SW 1271 (cell line): ENCODE data around the gene TRIM38.
"Not testable (repeated sequence)": the region's sequence is repeated elsewhere in the genome, so short reads cannot be mapped to it uniquely, and the experiment has no call there.

Source experiments
- DNase-seq, 2 experiments: peaks; one replicate each; lab custom pipeline; 2025; lab: John Stamatoyannopoulos, UW

TRIM38 gene, protein sequence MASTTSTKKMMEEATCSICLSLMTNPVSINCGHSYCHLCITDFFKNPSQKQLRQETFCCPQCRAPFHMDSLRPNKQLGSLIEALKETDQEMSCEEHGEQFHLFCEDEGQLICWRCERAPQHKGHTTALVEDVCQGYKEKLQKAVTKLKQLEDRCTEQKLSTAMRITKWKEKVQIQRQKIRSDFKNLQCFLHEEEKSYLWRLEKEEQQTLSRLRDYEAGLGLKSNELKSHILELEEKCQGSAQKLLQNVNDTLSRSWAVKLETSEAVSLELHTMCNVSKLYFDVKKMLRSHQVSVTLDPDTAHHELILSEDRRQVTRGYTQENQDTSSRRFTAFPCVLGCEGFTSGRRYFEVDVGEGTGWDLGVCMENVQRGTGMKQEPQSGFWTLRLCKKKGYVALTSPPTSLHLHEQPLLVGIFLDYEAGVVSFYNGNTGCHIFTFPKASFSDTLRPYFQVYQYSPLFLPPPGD

DNA sequence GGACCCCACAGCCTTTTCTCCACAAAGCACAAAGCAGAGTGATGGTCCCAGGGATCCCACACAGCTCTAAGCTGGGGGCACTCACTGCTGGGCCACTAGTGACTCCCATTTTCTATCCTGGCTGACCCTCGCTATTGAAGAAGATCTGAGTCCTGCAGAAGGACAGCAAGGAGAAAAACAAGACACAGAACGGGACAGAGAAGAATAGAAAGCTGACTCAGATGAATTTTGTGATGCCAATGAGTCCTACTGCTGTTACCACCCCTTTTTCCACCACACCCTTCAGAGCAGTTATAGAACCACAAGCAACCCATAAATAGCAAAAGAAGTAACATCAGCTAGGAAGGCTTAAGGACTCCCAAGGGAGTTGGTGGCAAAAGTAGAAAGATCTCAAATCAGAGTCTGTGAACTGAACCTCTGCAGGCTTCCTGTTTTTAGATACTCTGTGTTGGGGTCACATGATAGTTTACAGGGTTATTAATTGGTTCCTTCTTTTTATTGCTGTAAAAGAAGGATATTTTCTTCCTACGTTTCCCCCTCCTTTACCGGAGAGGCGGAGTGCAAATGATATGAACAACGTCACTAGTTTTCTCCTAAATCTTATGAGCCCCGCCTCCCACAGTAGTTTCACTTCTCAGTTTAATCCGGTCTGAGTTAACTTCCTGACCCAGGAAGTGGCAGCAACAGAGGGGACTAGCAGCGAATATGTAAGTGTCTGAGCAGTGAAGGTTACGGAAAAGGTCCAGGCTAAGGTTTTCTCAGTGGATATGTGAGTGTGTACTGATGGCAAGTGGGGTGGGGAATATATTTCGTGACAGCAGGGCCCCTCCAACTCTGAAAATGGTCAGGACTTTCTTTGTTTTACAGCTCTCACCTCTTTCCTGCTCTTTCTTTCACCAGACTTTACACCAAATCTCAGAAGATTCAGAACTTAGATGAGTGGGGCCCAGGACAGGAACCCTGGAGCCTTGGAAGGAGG lies at the start of gene TRIM38:
Gene TRIM38 (plus strand): TSS at position 654 of the 979 bp plus-strand sequence. CDS start 3,721 bp downstream, outside the sequence.
- peak; percentile 77 to 93 for DNase-seq

DNA sequence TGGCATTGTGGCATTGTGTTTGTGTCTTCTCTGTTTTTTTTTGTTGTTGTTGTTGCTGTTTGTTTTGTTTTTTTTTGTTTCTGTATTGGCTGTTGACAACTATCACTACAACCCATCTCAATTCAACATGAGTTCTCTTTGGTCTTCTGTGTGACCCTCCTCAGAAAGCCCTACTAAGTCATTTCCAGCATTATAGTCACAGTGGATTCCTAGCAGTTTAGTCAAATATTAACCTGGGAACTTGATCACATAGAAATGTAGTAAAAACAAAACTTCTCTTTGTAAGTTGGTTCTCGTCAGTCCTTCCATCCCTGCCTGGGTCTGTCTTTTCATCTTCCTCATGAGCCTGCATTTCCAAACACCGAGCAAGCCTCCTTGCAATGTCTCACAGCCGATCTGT lies 48.9 kb upstream of the TRIM38 start:
- DNase-seq, result no peak

DNA sequence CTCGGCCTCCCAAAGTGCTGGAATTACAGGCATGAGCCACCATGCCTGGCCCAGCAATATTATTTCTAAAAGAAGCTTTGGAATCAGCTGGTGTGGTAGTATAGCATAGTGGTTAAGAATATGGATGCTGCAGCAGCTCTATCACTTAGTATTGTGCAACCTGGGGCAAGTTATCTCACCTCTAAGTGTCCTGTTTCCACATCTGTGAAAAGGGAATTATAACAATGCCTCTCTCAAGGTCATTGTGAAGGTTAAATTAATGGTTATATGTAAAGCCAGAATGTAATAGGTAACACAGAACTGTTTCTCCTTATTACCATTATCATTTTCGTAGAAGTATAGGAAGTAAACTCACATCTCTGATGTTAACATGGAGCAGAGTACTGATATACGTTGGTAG lies 46.3 kb upstream of the TRIM38 start:
- no peak for DNase-seq

DNA sequence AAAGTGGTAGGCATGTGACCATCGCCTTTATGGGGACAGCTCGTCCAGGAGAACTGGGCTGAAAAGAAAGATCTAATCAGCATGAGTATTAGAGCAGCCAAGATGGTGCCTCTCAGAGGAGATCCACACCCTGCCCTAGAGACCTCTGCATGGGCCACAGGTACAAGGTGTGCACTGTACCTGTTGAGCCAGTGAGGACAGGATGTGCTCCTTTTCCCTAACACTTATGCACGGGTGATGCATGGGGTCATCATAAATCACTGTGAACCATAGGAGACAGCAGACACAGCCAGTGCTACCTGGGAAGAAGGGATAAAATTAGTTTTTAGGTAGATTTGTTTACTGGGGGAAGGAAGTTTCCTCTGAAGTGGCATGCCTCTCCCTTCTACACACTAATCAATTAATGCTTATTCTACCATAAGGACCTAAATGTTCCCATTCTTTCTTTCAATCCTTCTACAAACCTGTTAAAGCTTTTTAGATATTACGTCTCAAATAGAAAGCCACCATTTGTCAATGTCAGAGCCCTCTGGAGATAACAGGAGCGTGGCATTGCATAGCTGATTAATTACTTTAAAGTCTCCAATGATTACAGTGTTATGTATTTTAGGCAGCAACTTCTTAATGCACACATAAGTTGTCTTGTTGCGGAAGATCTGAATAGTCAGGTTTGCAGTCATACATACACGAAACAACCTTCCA lies 45.7 kb upstream of the TRIM38 start:
- no peak for DNase-seq

DNA sequence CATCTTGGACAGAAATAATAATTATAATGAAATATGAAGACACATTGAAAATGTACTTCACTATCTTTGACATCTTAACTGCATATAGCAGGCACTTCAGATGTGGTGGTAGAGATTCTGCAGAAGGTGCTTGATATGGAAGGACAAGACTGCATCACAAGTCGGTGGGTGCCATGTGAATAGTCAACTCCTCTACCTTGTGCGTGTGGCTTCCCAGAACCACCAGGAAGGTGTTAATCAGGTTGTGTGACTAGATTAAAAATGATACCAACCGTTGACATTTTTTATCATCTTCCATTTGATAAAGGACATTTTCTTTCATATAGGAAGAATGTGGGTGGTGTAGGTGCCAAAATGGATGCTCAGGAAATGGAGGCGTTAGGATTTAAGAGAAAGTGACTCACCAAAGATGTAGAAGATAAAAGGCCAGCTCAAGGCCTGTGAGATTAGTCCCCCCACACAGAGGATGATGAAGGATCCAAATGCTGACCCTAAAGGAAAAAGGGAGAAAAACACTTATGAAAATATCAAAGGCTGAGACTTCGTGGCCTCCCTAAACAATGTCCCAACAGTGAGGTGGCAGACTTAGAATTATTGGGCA lies 44.4 kb upstream of the TRIM38 start:
- no peak for DNase-seq

DNA sequence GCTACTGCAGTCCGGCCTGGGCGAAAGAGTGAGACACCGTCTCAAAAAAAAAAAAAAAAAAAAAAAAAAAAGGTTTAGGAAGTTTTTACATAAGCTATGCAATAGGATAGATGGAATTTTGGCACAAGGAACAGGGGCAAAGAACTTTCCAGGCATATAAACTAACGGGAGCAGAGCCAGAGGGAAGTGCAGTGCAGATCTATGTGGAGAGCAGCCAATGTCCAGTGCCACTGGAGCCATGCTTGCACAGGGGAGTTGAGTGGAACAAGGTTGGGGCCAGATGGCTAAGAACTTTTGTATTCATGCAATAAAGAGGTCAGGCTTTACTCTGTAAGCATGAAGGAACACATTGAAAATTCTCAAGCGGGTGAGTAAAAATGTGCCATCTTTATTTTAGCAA lies 42.9 kb upstream of the TRIM38 start:
- no peak for DNase-seq

DNA sequence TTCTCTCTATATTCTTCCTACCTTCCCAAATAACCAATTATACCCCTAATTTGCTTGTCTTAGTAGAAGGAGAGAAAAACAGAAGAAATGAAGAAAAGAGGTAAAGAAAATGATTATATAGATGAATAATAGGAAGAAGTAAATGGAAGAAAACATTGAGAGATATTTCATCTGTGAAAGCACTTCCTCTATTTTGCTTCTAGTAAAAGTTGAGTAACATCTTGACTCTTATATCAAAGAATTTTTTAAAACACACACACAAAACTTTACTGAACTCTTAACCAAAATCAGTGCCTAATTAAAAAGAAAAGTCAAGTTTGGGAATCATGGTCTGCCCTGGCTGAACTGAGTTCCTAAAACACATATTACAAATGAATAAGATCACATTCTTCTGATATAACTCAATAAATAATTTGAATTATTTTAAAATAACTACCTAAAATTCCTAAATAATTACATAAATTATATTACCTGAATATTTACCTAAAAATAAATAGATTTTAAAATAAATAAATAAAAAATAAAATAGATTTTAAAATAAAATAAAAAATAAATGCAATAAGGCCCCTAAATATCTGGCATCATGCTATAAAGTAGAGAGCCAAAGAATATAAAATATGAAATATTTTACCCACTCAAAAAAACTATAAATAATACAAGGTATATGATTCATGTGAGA lies 40.9 kb upstream of the TRIM38 start:
- no peak for DNase-seq

DNA sequence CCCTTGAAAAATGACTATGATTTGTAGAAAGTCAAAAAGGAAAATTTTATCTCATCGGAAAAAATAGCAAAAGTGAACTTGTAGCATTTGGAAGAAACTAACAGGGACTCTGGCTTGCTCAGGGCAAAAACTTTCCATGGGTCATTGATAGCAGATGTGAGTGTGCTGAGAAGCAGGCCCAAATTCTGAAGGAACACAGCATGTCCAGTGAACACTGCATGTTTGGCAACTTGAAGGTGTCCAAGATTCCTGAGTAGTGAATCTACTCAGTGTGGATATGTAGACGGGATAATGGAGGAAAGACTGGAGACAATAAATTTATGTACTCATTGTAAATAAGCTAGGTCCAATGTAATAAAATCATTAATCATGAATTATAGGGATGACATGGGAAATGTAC lies 40.3 kb upstream of the TRIM38 start:
- no peak for DNase-seq

DNA sequence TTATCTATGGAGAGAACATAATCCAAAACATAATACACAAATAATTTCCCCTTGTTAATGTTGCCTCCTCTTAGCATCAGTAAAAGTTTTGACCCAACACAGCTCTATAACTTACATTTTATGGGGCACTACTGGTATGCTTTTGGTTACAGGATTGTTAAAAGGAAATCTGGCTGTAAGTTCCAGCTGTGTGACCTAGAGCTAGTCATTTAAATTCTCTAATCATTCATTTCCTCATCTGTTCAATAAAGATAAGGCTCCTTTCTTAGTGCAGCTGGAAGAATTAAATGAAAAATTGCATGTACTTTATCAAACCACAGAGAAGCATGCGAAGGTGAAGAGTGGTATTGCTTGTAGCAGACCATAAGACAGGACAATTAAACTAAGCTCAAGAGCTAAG lies 36.7 kb upstream of the TRIM38 start:
- no peak for DNase-seq

DNA sequence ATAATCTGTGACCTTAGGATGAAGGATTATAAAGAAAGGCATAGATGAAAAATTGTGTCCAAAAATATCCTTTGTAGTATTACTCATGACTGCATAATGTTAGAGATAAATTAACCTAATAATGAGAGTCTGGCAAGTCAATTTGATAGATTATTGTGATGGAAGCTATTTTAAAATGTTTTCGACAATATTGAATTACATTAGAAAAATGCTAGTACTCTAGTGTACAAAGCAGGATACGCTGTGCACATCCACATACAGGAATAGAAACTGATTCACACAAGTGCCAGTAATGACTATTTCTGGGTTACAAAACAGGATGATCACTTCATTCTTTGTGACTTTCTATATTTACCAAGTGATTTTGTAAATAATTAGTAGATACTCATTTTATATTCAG lies 35.4 kb upstream of the TRIM38 start:
- no peak for DNase-seq

DNA sequence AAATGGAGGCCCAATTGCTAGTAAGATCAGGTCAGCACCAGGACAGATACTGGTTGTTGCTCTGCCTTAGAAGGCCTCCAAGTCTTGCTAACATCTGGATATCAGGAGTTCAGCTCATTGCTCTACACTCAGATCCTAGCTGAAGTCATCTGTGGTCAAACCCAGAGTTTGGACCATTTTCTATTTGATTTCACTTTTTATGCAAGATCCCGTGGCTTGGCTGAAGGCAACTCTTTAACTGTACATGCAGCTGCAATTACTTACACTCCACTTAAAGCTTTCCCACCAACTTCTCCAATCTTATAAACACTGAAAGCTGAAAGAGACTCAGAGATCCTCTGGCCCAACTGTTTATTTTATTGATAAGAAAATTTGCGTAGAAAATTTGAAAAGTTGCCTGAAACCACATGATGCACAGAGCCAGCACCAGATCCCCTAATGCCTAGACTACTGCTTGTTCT lies 34.8 kb upstream of the TRIM38 start:
- DNase-seq, result no peak

DNA sequence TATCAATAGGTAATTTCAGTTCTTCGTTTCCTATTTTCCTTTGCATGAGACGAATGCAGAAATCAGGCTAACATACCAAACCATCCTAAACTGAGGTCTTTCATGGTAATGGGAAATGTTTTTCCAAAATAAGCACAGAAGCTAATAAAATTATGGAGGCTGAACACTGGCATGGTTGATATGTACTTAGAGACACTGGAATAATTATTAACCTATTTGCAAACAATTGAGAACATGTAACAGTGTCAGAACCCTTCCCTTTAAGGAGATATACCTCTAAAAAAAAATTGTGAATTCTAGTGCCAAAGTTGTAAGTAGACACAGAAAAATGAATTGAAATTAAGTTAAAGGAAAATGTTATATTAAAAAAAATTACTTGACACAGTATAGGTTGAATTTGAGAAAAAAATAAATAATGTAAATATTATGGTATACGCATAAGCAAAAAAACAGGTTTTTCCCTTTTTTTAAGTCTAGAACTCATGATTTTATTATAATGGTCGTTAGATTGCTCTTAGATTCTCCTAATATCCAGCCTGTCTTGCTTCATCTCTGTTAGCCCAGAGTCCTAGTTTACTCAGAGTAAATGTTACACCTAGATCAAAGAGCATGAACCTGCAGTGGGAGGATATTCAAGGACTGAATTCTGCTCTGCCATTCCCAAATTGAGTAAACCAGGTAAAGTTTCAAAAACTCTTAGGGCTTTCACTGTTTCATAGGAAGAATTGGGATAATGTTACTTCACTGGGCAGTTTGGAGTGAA lies 33.9 kb upstream of the TRIM38 start:
- DNase-seq, result no peak

DNA sequence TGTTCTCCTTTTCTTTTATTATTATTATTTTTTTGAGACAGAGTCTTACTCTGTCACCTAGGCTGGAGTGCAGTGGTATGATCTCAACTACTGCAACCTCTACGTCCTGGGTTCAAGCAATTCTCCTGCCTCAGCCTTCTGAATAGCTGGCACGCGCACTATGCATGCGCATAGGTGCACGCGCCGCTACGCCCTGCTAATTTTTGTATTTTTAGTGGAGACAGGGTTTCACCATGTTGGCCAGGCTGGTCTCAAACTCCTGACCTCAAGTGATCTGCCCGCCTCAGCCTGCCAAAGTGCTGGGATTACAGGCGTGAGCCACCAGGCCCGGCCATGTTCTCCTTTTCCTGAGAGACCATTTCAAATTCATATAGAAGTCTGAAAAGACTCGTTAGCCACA lies 32.8 kb upstream of the TRIM38 start:
- not testable (repeated sequence) for DNase-seq

DNA sequence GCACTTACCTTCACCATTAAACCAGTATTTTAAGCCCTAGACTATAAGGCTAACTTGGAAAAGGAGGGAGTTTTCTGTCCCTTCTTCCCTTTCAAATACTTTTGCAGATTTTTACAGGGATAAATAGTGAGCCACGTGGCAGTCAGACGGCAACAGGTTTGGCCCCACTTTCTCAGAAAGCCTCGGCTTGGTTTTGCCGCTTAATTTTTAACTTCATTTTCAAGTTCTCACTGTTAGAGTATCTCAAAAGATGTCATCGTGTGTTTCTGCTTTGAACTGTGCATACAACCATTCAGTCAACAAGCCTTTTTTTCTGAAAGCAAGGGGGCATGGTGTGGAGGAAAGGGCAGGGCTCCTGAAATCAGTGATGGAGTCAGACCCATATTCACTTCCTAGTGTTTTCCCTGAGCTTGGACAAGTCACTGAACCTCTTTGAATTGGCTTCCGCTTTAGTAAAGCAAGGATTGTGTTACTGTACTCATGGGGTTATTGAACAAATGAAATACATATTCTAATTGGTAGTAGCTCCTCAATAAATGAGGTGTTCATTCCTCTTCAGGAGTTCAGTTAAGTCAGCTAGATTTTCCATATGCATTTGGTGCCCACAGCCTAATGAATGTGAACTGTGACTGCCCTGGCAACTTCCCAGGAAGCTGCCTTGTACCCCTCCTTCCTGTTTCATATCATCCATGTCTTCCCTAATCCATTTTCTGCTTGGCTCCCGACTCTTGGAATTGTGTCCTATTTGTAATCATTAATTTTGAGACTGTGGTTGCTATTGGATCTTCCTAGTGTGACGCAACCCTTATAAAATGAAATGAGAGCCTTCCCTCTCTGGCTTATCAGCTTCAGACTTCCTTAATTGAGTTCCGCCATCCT lies 31.8 kb upstream of the TRIM38 start, which contains the start of gene SLC17A2:
Gene SLC17A2 (minus strand): TSS at position 160 of the 879 bp plus-strand sequence. CDS start 4,895 bp downstream, outside the sequence.
- DNase-seq, result no peak

DNA sequence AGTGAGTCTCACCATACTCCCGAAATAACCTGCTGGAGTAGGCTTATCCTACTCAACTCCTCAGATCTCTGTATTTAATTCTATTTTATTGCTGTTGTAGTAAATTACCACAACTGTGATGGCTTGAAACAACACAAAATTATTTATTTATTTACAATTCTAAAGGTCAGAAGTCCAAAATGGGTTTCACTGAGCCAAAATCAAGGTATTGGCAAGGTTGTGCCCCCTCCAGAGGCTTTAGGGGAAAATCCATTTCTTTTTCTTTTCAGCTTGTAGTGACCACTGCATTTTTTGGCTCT lies 31.2 kb upstream of the TRIM38 start:
- DNase-seq, result no peak

DNA sequence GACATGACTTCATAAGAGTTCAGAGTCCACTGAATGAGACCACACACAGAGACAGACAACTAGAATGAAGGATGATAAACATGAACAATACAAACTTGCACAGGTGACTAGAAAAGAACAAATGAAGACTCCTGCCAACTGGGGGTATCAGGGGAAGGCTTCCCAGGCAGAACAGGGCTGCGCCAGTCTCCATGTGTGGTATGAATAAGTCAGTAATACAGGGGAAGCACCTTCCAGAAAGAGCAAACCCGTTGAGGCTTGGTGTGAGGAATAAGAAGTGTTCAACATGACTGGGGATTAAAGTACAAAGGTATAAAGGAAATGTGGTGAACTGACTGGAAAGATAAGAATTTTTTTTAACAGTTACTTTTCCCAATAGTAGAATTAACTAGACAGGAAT lies 28.4 kb upstream of the TRIM38 start:
- no peak for DNase-seq

DNA sequence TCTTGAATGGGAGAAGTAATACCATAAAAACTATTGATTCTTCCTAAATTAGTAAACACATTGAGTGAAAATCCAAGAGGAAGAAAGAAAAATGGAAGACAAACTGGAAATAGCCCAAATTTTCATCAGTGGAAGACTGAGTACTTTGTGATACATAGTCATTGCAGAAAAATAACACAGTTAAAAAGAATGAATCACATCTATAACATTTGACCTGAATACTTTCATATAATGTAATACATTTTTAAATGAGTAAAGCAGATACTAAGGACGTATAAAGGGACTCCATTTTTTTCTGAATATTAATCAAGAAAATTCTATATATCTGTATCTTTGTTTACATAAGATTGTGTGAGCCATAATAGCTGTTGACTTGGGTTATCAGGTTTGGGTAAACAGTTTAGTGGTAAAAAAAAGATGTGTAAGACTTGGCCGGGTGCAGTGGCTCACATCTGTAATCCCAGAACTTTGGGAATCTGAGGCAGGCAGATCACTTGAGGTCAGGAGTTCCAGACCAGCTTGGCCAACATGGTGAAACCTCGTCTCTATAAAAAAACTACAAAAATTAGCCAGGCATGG lies 27.8 kb upstream of the TRIM38 start:
- no peak for DNase-seq

DNA sequence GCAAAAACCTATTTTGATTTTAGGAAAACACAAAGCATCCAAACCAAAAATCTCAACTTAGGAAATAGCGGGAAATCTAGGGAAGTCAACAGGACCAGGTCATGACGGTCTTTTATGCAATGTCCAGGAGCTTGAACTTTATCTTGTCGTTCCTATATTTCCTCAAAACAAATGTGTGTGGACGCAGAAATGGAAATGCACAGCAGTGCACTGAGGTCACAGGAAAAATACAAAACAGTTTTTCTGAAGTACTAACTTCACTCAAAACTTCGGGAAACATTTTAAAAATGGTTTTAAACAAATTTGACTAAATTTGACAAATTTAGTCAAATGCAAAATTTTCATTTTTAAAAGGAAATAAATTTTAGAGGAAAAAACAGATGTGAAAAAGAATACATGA lies 26.6 kb upstream of the TRIM38 start:
- no peak for DNase-seq

DNA sequence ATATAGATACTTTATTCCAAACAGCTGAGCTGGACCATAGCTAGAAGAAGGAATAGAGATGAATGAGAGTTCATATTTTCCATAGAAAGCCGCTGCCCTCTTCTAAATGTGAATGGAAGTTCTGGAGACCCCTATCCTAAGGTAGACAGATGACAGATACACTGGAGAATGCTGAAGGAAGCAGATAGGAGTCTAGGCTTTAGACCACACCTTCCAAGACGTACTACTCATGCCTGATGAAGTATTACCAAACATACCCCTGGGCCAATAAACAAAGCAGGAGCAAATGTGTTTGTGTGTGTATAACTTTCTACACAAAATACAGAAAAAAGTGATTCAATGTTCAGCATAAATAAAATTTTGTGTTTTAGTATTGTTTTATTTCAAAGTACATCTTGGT lies 23.0 kb upstream of the TRIM38 start:
- DNase-seq, result no peak
